Measurements from ENCODE around the gene PKHD1. TPM values are rescaled to one million over a fixed set of nuclear protein-coding genes. Genes with fewer than 3 reads are reported as not detected.
A peak's percentile ranks its signal among the peaks of the same experiment; 100 is the strongest.

The PKHD1 gene
- total RNA-seq, 1 experiment from 2014 or later = 0.09 TPM

DNA sequence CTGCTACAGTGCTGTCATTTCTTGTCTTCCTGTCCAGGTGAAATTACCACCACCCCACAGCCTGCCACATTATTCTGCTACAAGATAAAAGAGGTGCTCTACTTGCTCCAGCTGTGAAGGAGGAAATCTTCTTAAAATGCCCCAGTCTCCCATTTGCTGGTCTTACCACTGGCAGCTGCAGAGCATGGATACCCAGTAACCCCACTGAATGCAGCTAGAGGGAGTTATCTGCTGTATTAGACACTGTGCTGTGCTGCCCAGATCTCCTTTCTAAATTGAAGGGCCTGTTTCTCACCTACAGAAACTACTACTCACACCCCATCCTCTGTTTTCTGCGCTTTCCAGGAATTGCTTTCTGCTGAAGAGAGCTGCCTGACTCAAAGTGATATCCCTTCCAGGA is 517.8 kb downstream of the PKHD1 start:
- H2BK5ac ChIP-seq (ENCODE audit: insufficient read length, low read length) = no peak overlapping the region
- no peak overlapping the region for H2AK5ac ChIP-seq (ENCODE audit: insufficient read length, low read length)
- H3K18ac ChIP-seq (ENCODE audit: insufficient read length, low read depth, low read length) = no peak overlapping the region
- no peaks in the 10 kb centered on the region for H3K27me3 ChIP-seq (ENCODE audit: insufficient read depth, low read length)
- H4K91ac ChIP-seq (ENCODE audit: insufficient read length, low read depth, low read length) = no peak overlapping the region
- no peak overlapping the region for H2BK15ac ChIP-seq (ENCODE audit: low read depth, low read length)
- H4K8ac ChIP-seq (replicated peaks; ENCODE audit: insufficient read length, low read depth, low read length) = no peak overlapping the region
- H3K56ac ChIP-seq (ENCODE audit: insufficient read length, low read depth, low read length) = no peak overlapping the region
- no peak overlapping the region for H3K27ac ChIP-seq (ENCODE audit: insufficient read length, low read depth, low read length)
- H3K36me3 Mint-ChIP-seq (ENCODE audit: insufficient read depth in 1 of 3, low read depth in 3 of 3) = no peaks in the 10 kb centered on the region
- no CpG with 5 or more reads among the region's 1 CpG for WGBS (ENCODE audit: extremely low coverage, insufficient read length, low lambda C conversion rate)
- no peak overlapping the region for H3K14ac ChIP-seq (ENCODE audit: insufficient read depth, low read length)
- H4K20me1 ChIP-seq (ENCODE audit: control insufficient read depth, insufficient read depth, insufficient read length) = no peaks in the 10 kb centered on the region
- H3K4me1 Mint-ChIP-seq = peaks cover 0 to 2% of the 10 kb centered on the region in 2 experiments; a peak in 1 of 4 replicates
- TF ChIP-seq, protein P1, sequence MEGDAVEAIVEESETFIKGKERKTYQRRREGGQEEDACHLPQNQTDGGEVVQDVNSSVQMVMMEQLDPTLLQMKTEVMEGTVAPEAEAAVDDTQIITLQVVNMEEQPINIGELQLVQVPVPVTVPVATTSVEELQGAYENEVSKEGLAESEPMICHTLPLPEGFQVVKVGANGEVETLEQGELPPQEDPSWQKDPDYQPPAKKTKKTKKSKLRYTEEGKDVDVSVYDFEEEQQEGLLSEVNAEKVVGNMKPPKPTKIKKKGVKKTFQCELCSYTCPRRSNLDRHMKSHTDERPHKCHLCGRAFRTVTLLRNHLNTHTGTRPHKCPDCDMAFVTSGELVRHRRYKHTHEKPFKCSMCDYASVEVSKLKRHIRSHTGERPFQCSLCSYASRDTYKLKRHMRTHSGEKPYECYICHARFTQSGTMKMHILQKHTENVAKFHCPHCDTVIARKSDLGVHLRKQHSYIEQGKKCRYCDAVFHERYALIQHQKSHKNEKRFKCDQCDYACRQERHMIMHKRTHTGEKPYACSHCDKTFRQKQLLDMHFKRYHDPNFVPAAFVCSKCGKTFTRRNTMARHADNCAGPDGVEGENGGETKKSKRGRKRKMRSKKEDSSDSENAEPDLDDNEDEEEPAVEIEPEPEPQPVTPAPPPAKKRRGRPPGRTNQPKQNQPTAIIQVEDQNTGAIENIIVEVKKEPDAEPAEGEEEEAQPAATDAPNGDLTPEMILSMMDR (conservative IDR thresholded peaks at IDR 0.05) = peak; percentile 45; the same call in 2 of the 3 replicates
- H3K79me1 ChIP-seq (ENCODE audit: insufficient read depth, low read depth, low read length, poor library complexity, severe bottlenecking) = no peaks in the 10 kb centered on the region
- no peak overlapping the region for H3K4ac ChIP-seq (ENCODE audit: low read depth, low read length)
- H2BK20ac ChIP-seq (ENCODE audit: low read depth, low read length, poor library complexity, severe bottlenecking) = no peak overlapping the region
- peak; percentile 31 for DNase-seq
- H3K27ac Mint-ChIP-seq = no peak overlapping the region
- no peaks in the 10 kb centered on the region for H3K79me2 ChIP-seq (ENCODE audit: insufficient read depth, low read length)
- H3K9ac ChIP-seq (ENCODE audit: extremely low read depth, insufficient read length, low read length) = no peak overlapping the region
- no peak overlapping the region for H3K4me3 Mint-ChIP-seq
- no peak overlapping the region for H3T11ph ChIP-seq (ENCODE audit: low read length)
- no peaks in the 10 kb centered on the region for H3K27me3 Mint-ChIP-seq (ENCODE audit: low read depth)
- no peak overlapping the region for H3K23ac ChIP-seq (ENCODE audit: insufficient read length, low read depth, low read length)
- H2BK12ac ChIP-seq (ENCODE audit: insufficient read length, low read depth, low read length) = no peak overlapping the region
- no peaks in the 10 kb centered on the region for H3K4me1 ChIP-seq (ENCODE audit: insufficient read depth, low read length)
- H3K9me3 ChIP-seq (ENCODE audit: control insufficient read depth, low read depth, low read length) = no peaks in the 10 kb centered on the region
- H3K4me2 ChIP-seq (ENCODE audit: insufficient read depth, insufficient read length, low read length) = no peak overlapping the region
- H3K9me3 Mint-ChIP-seq = no peaks in the 10 kb centered on the region
- H2AFZ ChIP-seq (ENCODE audit: low read length) = no peak overlapping the region
- H2BK120ac ChIP-seq (ENCODE audit: low read depth, low read length, poor library complexity, severe bottlenecking) = no peak overlapping the region
- H3K23me2 ChIP-seq (ENCODE audit: insufficient read length, low read depth, low read length, poor library complexity, severe bottlenecking) = no peaks in the 10 kb centered on the region
- no peak overlapping the region for H4K5ac ChIP-seq (ENCODE audit: insufficient read length, low read depth, low read length)
